HepG2 (cell line): ENCODE measurements around the gene AARSD1. TPM values are rescaled to one million over a fixed set of nuclear protein-coding genes. Genes with fewer than 3 reads are reported as not detected.
A peak's percentile ranks its signal among the peaks of the same experiment; 100 is the strongest.

Source experiments
- AKAP8 ChIP-seq: sonication (generic); formaldehyde crosslinking; IDR thresholded peaks from 2 replicates; pipeline ENCODE4 v1.5.1; 2020; ENCODE audit warnings: mild to moderate bottlenecking, missing genetic modification reagents
- CC2D1A ChIP-seq: sonication (generic); formaldehyde crosslinking; IDR thresholded peaks from 2 replicates; pipeline ENCODE4 v1.8.1; 2023; ENCODE audit warnings: mild to moderate bottlenecking, missing genetic modification reagents
- CREM ChIP-seq, 2 experiments: sonication (generic) in 1 of 2; formaldehyde crosslinking in 1 of 2; IDR thresholded peaks; 2 replicates each; pipeline versions ENCODE4 v1.4.0 to v1.6.1; 2016 to 2020; ENCODE audit warnings: antibody characterized with exemption in 1 of 2, mild to moderate bottlenecking in 1 of 2, missing genetic modification reagents in 1 of 2
- HES4 ChIP-seq: sonication (generic); formaldehyde crosslinking; IDR thresholded peaks from 2 replicates; pipeline ENCODE4 v1.9.0; 2021; ENCODE audit warnings: mild to moderate bottlenecking, missing genetic modification reagents, borderline replicate concordance
- ISX ChIP-seq: sonication (generic); formaldehyde crosslinking; conservative IDR thresholded peaks from 2 replicates; pipeline ENCODE4 v1.5.0; 2020; ENCODE audit warnings: missing genetic modification reagents
- KDM6A ChIP-seq: IDR thresholded peaks from 2 replicates; pipeline ENCODE4 v1.6.1; 2016; ENCODE audit warnings: low read depth
- MAZ ChIP-seq, 2 experiments: sonication (generic) in 1 of 2; formaldehyde crosslinking in 1 of 2; IDR thresholded peaks; 2 replicates each; pipeline versions ENCODE4 v1.5.0 to v1.6.1; 2012 to 2020; ENCODE audit warnings: low read depth in 2 of 2, mild to moderate bottlenecking in 2 of 2, borderline replicate concordance in 1 of 2, improper control_type of control experiment in 1 of 2, low read length in 1 of 2, missing genetic modification reagents in 1 of 2, moderate library complexity in 1 of 2
- MED1 ChIP-seq: sonication (generic); formaldehyde crosslinking; IDR thresholded peaks from 2 replicates; pipeline ENCODE4 v1.4.0; 2020; ENCODE audit warnings: missing genetic modification reagents
- NCOR1 ChIP-seq: fragments of 200-600 bp; sonication (generic); IDR thresholded peaks from 2 replicates; pipeline ENCODE4 v1.7.0; 2017; ENCODE audit warnings: antibody characterized with exemption, low read length, borderline replicate concordance
- NFRKB ChIP-seq: fragments of 450-650 bp; IDR thresholded peaks from 2 replicates; pipeline ENCODE4 v1.6.1; 2017
- PAWR ChIP-seq: sonication (generic); formaldehyde crosslinking; IDR thresholded peaks from 2 replicates; pipeline ENCODE4 v1.4.0; 2020; ENCODE audit warnings: missing genetic modification reagents, mild to moderate bottlenecking, borderline replicate concordance
- SCMH1 ChIP-seq: sonication (generic); formaldehyde crosslinking; IDR thresholded peaks from 2 replicates; pipeline ENCODE4 v1.9.0; 2021; ENCODE audit warnings: missing genetic modification reagents, mild to moderate bottlenecking, borderline replicate concordance
- SKI ChIP-seq: fragments of 450-650 bp; IDR thresholded peaks from one replicate; pipeline ENCODE4 v1.6.1; 2018; ENCODE audit warnings: mild to moderate bottlenecking; ENCODE audit not compliant: partially characterized antibody
- SRSF4 ChIP-seq: fragments of 200-400 bp; formaldehyde crosslinking; IDR thresholded peaks from one replicate; pipeline ENCODE4 v1.6.1; 2018; ENCODE audit warnings: mild to moderate bottlenecking, low read depth, low read length, moderate library complexity; ENCODE audit not compliant: poor library complexity, severe bottlenecking
- TARDBP ChIP-seq: sonication (generic); formaldehyde crosslinking; IDR thresholded peaks from 2 replicates; pipeline ENCODE4 v1.8.0; 2022; ENCODE audit warnings: mild to moderate bottlenecking, missing genetic modification reagents
- TGIF2 ChIP-seq: IDR thresholded peaks from 2 replicates; pipeline ENCODE4 v1.6.1; 2016; ENCODE audit warnings: control low read depth, missing compliant biosample characterization
- THAP11 ChIP-seq: IDR thresholded peaks from 2 replicates; pipeline ENCODE4 v1.6.1; 2016; ENCODE audit warnings: missing biosample characterization, missing genetic modification reagents
- THAP8 ChIP-seq: sonication (generic); formaldehyde crosslinking; IDR thresholded peaks from 2 replicates; pipeline ENCODE4 v1.5.1; 2020; ENCODE audit warnings: missing genetic modification reagents, mild to moderate bottlenecking, borderline replicate concordance
- ZNF136 ChIP-seq: sonication (generic); formaldehyde crosslinking; IDR thresholded peaks from 2 replicates; pipeline ENCODE4 v1.8.1; 2022; ENCODE audit warnings: low read depth, mild to moderate bottlenecking, moderate library complexity, missing genetic modification reagents
- ZNF253 ChIP-seq: sonication (generic); formaldehyde crosslinking; IDR thresholded peaks from 2 replicates; pipeline ENCODE4 v1.8.0; 2022; ENCODE audit warnings: mild to moderate bottlenecking, missing genetic modification reagents, borderline replicate concordance
- ZNF646 ChIP-seq: sonication (generic); formaldehyde crosslinking; IDR thresholded peaks from 2 replicates; pipeline ENCODE4 v1.9.0; 2021; ENCODE audit warnings: mild to moderate bottlenecking, missing genetic modification reagents
- ZNF709 ChIP-seq: sonication (generic); formaldehyde crosslinking; IDR thresholded peaks from 2 replicates; pipeline ENCODE4 v1.5.0; 2020; ENCODE audit warnings: mild to moderate bottlenecking, missing genetic modification reagents
- polyA plus RNA-seq, 8 experiments: library from polyadenylated mRNA; depleted of rRNA in 3 of 8; stranded (reverse) in 7 of 8; unstranded in 1 of 8; fragments of >200 nt; fragmentation: Illumina TruSeq in 4 of 8; extraction: Trizol in 4 of 8; gene quantifications; 2 replicates each; pipeline versions ENCODE4 v1.2.1 to v1.2.3, GENCODE V29; 2011 to 2016; ENCODE audit warnings: low read depth in 4 of 8, missing spikeins in 1 of 8, mixed read lengths in 1 of 8; ENCODE audit not compliant: insufficient read depth in 1 of 8
- total RNA-seq, 5 experiments: library from RNA; depleted of rRNA; stranded (reverse); fragments of >200 nt; fragmentation: Illumina TruSeq; extraction: Trizol; gene quantifications; 2 replicates each; pipeline ENCODE4 v1.2.3, GENCODE V29; 2016; ENCODE audit warnings: low read depth in 1 of 5

AARSD1 gene
- total and polyA plus RNA-seq, 2 of the 13 experiments (the other 11 are each of a cell fraction or from before 2014, with no cell fraction given): 24.7 to 29.3 TPM

GRCh38 chr17:42997984-42998938 is 34.0 kb upstream of the AARSD1 start, which contains the start of gene RPL27 (continued):
- TF ChIP-seq NCOR1 (peak; percentile 86; the same call in 1 of the 2 replicates), TARDBP (CRISPR knock-in tag) (peak; percentile 99), ISX (no peak), THAP11 (CRISPR knock-in tag) (peak; percentile 97), CREM (IDR thresholded peaks at IDR 0.05) (peak; percentile 99), CREM (CRISPR knock-in tag; IDR thresholded peaks at IDR 0.05) (0 out of 2 replicates have a peak, but pooled peaks have one; percentile 58), NFRKB (no peak), THAP8 (CRISPR knock-in tag) (peak; percentile 78; the same call in 1 of the 2 replicates), AKAP8 (peak; percentile 79; the same call in 1 of the 2 replicates), PAWR (CRISPR knock-in tag) (no peak), TGIF2 (peak; percentile 68), MED1 (CRISPR knock-in tag) (peak; percentile 97), ZNF253 (peak; percentile 93; the same call in 1 of the 2 replicates), ZNF646 (peak; percentile 64; the same call in 1 of the 2 replicates), SRSF4 (no peak), CC2D1A (CRISPR knock-in tag) (no peak; the same call in 1 of the 2 replicates), HES4 (CRISPR knock-in tag) (peak; percentile 66; the same call in 1 of the 2 replicates), ZNF709 (peak; percentile 94), SCMH1 (CRISPR knock-in tag) (no peak), KDM6A (CRISPR knock-in tag) (no peak), SKI (peak; percentile 91), MAZ (IDR thresholded peaks at IDR 0.05; ENCODE audit: borderline replicate concordance, low read depth, low read length) (peak; percentile 90), MAZ (CRISPR knock-in tag; IDR thresholded peaks at IDR 0.05; ENCODE audit: low read depth) (peak; percentile 97), ZNF136 (CRISPR knock-in tag) (peak; percentile 66; the same call in 1 of the 2 replicates)
